ENCODE measurements around the gene PIK3AP1. TPM values are rescaled to one million over a fixed set of nuclear protein-coding genes. Genes with fewer than 3 reads are reported as not detected.

Gene PIK3AP1
- total and polyA plus RNA-seq, 2 of the 13 experiments (the other 11 are each of a cell fraction or from before 2014, with no cell fraction given) = 3.6 to 13.8 TPM

- no peak for TF ChIP-seq UBTF (CRISPR knock-in tag; IDR thresholded peaks at IDR 0.05)
- no peak for TF ChIP-seq WIZ (CRISPR knock-in tag; IDR thresholded peaks at IDR 0.05)
- no peak for TF ChIP-seq ZFAT (CRISPR knock-in tag; conservative IDR thresholded peaks at IDR 0.05)
- 0 out of 2 replicates have a peak, but pooled peaks have one; percentile 6 for TF ChIP-seq CEBPG (CRISPR knock-in tag; IDR thresholded peaks at IDR 0.05)
- TF ChIP-seq ZGPAT (CRISPR knock-in tag; IDR thresholded peaks at IDR 0.05) = 0 out of 2 replicates have a peak, but pooled peaks have one; percentile 1
- TF ChIP-seq POLR2AphosphoS5 (IDR thresholded peaks at IDR 0.05; ENCODE audit: low read depth, low read length) = peak; percentile 56
- TF ChIP-seq GABPA (IDR thresholded peaks at IDR 0.05; ENCODE audit: low read depth, low read length) = no peak
- TF ChIP-seq GABPA (CRISPR knock-in tag; IDR thresholded peaks at IDR 0.05; ENCODE audit: low read depth) = peak; percentile 30; the same call in 1 of the 2 replicates
- no peak for TF ChIP-seq ZNF124 (CRISPR knock-in tag; IDR thresholded peaks at IDR 0.05)
- no peak for TF ChIP-seq BHLHE40 (IDR thresholded peaks at IDR 0.05; ENCODE audit: low read length)
- no peak for TF ChIP-seq ZSCAN29 (CRISPR knock-in tag; conservative IDR thresholded peaks at IDR 0.05)
- peak; percentile 29; the same call in 1 of the 2 replicates for TF ChIP-seq TAF1 (CRISPR knock-in tag; IDR thresholded peaks at IDR 0.05)
- no peak for TF ChIP-seq BORCS8-MEF2B (CRISPR knock-in tag; IDR thresholded peaks at IDR 0.05)
- no peak for TF ChIP-seq TFAP4 (IDR thresholded peaks at IDR 0.05; ENCODE audit: borderline replicate concordance, low read depth)
- TF ChIP-seq ZNF687 (CRISPR knock-in tag; IDR thresholded peaks at IDR 0.05) = no peak
- TF ChIP-seq AKAP8 (CRISPR knock-in tag; IDR thresholded peaks at IDR 0.05) = no peak
- no peak for TF ChIP-seq ARNTL (CRISPR knock-in tag; IDR thresholded peaks at IDR 0.05)
- TF ChIP-seq, protein P1, sequence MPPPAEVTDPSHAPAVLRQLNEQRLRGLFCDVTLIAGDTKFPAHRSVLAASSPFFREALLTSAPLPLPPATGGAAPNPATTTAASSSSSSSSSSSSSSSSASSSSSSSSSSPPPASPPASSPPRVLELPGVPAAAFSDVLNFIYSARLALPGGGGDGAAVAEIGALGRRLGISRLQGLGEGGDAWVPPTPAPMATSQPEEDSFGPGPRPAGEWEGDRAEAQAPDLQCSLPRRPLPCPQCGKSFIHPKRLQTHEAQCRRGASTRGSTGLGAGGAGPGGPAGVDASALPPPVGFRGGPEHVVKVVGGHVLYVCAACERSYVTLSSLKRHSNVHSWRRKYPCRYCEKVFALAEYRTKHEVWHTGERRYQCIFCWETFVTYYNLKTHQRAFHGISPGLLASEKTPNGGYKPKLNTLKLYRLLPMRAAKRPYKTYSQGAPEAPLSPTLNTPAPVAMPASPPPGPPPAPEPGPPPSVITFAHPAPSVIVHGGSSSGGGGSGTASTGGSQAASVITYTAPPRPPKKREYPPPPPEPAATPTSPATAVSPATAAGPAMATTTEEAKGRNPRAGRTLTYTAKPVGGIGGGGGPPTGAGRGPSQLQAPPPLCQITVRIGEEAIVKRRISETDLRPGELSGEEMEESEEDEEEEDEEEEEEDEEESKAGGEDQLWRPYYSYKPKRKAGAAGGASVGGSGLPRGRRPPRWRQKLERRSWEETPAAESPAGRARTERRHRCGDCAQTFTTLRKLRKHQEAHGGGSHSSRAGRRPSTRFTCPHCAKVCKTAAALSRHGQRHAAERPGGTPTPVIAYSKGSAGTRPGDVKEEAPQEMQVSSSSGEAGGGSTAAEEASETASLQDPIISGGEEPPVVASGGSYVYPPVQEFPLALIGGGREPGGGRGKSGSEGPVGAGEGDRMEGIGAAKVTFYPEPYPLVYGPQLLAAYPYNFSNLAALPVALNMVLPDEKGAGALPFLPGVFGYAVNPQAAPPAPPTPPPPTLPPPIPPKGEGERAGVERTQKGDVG (CRISPR knock-in tag; IDR thresholded peaks at IDR 0.05; ENCODE audit: borderline replicate concordance) = no peak
- TF ChIP-seq PTBP1 (IDR thresholded peaks at IDR 0.05; ENCODE audit: low read depth, low read length, poor library complexity, severe bottlenecking) = no peak
Observed at GRCh38 chr10:96588060-96588554, 132.2 kb downstream of the PIK3AP1 start (continued).
